Kasumi-1 (cell line): ENCODE measurements around the gene ZBBX.
A peak's percentile ranks its signal among the peaks of the same experiment; 100 is the strongest.
"Not testable (repeated sequence)": the region's sequence is repeated elsewhere in the genome, so short reads cannot be mapped to it uniquely, and the experiment has no call there.

ENCODE experiments used
- DNase-seq, 2 experiments: peaks; one replicate each; lab custom pipeline; 2025; lab: John Stamatoyannopoulos, UW

The ZBBX gene, protein sequence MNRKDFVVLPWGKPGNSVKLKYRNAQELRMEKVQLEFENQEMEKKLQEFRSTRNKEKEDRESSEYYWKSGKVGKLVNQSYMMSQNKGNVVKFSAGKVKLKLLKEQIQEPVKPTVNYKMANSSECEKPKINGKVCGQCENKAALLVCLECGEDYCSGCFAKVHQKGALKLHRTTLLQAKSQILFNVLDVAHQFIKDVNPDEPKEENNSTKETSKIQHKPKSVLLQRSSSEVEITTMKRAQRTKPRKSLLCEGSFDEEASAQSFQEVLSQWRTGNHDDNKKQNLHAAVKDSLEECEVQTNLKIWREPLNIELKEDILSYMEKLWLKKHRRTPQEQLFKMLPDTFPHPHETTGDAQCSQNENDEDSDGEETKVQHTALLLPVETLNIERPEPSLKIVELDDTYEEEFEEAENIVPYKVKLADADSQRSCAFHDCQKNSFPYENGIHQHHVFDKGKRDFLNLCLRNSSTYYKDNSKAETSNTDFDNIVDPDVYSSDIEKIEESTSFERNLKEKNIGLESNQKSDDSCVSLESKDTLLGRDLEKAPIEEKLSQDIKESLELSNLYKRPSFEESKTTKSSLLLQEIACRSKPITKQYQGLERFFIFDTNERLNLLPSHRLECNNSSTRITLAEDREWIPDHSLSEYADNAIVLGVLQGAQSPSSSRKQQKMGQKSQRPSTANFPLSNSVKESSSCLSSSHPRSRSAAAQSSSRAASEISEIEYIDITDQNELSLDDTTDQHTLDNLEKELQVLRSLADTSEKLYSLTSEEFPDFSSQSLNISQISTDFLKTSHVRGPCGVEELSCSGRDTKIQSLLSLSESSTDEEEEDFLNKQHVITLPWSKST

DNA sequence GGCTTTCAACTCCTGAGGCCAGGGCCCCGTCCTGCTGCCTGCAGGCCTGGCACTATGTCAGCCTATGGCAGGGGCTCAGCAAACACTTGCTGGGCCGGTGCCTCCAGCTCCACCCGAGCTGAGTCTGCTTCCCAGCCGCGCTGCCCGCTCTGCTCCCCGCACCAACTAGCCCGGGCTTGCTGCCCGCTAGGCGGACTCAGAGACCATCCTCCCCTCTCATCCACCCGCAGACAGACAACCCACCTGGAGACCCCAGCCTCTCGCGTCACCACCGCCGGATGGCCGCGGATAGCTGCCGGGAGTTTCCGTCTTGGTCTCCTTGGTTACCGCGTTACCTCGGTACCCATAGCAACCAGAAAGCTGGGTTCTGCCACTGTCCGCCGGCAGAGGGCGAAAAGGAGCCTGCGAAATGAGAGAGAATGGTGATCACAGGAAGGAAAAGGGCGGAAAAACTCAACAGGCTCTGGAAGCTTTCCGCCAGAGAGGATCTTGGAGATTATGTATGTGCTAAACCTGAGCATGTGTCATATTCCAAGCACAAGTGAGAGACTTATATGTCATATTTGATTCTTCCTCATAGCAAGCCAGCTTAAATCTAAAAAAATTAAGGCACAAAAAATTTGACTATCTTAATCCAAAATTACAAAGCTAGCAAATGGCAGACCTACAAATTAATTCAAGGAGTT lies at the start of gene ZBBX:
Gene ZBBX, minus strand, starts transcription at position 294 of the 686 bp plus-strand sequence. CDS start 7,396 bp downstream, outside the sequence.
- peak; percentile 55 to 61 for DNase-seq

DNA sequence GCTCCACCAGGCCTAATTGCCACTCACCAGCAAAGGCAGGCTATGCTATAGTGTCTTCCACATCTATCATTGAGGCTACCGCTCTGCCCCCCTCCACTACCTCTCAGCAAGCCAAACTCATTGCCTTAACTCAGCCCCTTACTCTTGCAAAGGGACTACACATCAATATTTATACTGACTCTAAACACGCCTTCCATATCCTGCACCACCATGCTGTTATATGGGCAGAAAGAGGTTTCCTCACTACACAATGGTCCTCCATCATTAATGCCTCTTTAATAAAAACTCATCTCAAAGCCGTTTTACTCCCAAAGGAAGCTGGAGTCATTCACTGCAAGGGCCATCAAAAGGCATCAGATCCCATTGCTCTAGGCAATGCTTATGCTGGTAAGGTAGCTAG lies 46.9 kb upstream of the ZBBX start:
- not testable (repeated sequence) for DNase-seq

DNA sequence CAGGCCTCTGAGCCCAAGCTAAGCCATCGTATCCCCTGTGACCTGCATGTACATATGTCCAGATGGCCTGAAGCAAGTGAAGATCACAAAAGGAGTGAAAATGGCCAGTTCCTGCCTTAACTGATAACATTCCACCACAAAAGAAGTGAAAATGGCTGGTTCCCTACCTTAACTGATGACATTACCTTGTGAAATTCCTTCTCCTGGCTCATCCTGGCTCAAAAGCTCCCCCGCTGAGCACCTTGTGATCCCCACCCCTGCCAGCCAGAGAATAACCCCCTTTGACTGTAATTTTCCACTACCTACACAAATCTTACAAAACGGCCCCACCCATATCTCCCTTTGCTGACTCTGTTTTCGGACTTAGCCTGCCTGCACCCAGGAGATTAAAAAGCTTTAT lies 42.3 kb upstream of the ZBBX start:
- DNase-seq, result not testable (repeated sequence)

DNA sequence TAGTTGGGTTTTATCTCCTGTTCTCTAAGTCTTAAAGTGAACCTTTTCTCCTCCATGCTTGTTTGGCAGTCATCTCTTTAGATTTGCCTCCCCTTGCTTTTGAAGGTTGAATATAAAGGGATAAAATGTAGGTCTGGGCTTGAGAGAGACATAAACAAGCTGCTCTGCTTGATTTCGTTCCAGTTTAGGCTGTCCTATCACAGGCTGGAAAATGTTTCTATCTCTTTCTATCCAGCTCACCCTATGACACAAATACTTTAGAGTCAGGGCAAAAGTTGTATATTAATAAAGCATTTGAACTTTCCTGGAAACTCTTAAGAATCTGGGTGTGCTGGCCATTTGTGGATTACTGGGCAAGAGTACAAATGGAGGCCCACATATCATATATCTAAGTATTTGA lies 29.5 kb upstream of the ZBBX start:
- no peak for DNase-seq

DNA sequence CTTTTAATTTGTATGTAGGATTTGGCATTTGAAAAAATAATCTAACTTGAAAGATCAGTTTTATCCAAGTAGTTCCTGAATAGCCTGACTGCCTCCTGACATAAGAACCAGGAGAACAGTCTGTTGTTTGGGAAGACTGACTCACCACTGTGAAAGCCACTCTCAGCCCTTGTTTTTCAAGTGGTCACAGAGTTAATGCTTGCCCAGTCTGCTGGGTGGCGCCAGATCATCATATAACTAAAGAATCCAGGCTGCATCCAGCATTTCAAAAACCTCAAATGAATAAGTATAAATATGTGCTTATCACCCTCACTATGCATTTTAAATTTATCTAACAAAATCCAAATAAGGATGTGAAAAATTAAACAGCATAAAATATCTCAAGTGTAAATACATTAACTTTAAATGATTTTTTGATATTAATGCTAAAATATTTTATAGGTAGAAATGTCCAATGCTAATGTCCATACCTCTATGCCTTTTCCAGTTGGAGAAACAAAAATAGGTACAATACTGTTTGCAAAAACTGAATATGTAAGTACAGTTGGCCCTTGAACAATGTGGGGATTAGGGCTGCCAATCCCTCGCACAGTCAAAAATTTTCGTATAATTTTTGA lies 26.9 kb upstream of the ZBBX start:
- DNase-seq, result peak; percentile 78 to 79

DNA sequence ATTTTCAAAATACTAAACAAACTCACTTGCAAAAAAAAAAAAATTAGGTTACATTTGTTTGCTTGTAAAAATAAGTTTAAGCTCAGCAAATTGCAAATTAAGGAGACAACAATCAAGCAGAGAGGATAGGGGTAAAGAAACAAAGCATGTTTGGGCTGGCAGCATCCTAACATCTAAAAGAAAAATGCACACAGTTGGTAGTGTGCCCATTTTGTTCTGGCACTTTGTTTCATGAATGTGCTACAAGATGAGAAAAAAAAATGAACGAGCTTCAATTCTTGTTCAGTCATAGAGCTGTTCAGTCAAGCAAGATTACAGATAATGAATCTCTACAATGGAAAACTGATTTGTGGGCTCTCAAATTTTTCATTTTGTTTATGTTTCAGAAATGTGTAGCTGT lies 17.7 kb upstream of the ZBBX start:
- DNase-seq, result no peak

DNA sequence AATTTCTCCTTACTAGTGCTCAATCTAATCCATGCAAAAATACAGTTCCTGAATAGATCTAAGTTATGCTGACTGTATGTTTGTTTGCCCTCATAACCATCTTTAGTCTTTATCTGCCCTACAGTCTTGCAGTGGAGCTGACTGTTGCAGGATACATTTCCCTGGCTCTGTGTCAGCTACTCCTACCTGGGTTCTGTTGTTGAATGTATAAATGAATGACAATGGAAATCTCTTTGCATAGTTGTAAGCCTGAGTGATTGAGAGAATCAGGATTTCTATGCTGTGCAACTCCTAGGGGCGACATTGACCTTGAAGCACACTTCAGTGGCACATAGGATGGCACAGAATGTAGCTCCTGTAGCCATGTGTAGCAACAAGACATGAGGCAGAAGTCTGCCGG lies 16.0 kb upstream of the ZBBX start:
- no peak for DNase-seq

DNA sequence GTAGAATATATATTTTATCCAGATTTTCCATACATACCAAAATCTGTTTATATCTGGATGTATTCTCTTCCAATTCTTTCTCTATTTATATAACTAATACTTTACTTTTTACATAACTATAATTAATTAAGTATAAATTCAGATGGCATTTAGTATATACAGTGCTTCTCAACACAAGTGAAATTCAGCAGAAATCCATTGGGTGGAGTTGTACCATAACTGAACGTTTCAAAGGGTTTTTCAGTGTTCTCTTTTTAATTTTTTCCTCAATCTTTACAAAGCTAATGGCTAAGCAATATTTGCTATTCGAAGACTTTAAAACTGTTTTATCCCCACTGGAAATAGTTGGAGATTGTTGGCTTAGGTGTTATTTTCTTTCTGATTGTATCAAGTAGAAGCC lies 13.9 kb upstream of the ZBBX start:
- DNase-seq, result peak; percentile 37 to 53

DNA sequence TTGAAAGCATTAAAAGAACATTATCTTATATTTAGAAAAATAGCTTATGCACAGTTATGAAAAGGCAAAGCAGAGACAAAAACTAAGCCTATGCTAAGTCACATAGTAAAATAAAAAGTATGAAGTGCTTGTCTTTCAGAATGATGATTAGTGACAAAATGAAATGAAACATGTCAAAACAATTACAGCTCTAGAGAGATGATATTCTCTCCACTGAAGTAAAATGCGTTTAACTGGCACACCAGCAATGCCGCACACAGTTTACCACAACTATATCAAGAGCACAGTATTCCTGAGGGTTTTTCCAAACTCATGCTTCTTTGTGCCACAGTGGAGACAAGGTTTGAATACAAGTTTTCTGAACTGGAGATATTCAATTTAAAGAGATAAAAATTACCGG lies 2.1 kb upstream of the ZBBX start:
- no peak for DNase-seq

DNA sequence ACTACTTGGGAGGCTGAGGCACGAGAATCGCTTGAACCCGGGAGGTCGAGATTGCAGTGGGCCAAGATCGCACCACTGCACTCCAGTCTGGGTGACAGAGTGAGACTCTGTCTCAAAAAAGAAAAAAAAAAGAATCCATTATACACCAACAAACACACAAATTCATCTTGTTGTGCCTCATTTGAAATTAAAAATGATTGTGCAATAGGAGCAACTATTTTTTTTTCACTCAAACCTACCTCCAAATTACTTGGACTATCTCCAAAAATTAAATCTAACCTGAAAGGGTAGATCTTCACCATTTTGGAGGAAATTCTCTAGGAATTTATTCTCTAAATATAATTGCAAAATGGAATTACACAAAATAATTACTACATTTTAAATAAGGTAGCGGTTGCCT lies 4.6 kb downstream of the ZBBX start:
- DNase-seq, result no peak

DNA sequence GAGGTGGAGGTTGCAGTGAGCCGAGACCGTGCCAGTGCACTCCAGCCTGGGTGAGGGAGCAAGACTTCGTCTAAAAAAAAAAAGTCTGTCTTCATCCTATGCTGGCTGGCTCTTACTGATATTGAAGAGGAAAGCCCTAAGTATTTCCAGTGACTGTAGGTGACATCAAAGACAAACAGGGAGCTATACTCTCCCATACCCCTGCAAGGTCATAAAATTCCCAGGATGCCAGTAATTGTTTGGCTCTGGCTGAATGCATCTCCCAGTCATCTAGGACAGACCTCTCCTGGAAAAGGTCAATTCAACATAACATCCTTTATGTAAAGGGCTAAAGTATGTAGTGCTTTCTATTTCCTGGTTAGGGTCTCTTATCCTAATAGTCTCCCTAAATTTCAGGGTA lies 8.0 kb downstream of the ZBBX start:
- DNase-seq, result no peak

DNA sequence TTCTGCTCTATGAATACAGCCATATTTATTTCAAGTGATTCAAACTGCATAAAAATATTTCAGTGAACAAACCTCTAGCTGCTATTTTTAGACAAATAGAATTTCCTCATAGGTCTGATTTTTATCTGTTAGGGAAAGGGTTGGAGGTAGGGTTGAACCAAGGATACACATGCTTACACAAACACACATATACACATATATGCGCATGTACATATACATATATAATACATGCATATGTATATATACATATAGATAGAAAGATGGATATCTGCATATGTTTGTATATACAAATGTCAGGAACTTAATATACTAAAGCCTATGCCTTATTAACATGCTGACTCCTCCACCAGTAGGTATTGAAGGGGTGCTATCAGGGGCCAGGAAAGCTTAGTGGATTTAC lies 18.1 kb downstream of the ZBBX start:
- DNase-seq, result no peak

DNA sequence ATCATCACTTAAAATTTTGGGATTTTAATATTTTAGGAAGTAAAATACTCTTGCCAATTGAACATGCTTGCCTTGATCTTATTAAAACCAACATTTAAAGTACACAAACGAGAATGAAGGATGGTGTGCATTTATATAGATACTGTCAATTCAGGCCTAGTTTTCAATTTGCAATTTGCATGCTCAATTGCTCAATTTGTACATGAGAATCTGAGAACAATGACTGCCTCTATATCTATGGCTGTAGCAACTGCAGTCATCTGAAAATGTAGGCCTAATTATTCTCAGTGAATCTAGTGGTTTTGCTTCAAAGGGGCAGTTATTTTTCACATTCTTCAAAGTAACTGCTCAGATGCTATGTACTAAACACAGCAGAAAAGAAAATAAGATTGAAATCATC lies 18.8 kb downstream of the ZBBX start:
- no peak for DNase-seq

DNA sequence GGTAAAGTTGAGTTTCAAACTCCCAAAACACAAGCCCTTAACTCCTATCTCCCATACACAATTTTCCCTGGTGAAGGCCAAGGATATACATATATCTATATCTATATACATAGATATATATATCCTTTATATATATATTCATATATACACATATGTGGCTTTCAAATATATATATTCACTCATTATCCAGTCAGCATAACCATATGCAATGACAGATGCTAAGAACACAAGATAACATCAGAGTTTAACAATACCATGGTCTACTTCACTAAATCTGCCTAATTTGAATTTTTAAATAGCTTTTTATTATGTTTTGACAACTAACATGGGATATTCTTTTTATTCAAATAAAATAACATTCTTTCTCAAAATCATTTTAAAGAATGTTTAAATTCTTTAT lies 24.7 kb downstream of the ZBBX start:
- no peak for DNase-seq

DNA sequence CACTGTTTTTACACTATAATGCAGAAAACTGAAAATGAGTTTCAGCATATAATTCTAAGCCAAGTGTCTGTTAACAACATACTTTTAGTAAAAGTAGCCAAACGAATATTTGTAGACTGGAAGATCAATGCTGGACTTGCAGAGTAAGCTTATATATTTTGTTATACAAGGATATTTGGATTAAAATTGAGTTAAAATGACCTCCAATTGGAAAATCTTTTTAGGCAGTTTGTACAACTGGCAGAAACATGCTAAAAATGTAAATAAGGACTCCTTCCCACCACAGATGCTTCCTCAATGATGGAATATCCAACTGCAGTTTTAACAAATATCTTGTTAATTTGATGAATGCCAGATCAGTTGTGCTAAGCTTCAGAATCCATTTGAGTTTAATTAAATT lies 25.3 kb downstream of the ZBBX start:
- DNase-seq, result no peak

DNA sequence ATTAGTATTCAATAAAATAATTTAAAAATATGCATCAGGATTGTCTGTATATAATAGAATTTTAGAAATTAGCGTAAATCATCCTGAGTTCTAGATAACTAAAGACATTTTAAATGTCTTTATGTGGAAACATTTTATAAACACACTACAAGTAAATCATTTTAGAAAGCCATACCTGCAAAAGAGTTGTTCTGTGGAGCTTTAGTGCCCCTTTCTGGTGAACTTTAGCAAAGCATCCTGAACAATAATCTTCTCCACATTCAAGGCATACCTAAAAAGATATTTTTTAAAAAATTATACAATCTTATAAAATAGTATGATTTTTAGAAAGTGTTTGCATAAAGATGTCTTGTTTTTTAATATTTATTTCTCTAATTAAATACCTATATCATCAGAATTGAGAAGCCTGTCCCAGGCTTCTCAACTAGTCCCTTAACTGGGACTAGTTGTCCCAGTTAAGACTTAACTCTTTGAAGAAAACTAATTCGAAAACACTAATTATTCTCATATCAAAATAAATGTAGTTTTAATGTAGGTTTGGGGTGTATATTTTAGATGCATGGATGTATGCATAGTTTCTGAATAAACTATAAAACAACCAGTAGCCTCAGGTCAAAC lies 29.7 kb downstream of the ZBBX start:
- DNase-seq, result peak; percentile 64 to 70

DNA sequence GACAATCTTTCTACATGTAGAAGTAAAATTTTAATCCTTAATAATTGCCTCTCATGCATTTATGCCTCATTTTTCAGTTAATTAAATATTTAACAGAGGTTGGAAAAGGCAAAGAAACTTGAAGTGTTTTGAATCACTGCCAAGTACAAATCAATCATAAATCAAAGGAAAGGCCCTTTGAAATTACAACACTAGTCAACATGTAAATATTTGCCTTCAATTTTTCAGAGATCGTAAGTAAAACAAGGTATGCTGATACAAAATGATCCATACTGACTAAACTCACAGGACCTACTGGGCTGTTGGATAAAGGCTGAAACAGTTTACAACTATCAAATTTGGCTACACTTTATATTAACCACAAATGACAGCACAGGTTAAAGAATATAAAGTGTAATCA lies 33.9 kb downstream of the ZBBX start:
- DNase-seq, result no peak

DNA sequence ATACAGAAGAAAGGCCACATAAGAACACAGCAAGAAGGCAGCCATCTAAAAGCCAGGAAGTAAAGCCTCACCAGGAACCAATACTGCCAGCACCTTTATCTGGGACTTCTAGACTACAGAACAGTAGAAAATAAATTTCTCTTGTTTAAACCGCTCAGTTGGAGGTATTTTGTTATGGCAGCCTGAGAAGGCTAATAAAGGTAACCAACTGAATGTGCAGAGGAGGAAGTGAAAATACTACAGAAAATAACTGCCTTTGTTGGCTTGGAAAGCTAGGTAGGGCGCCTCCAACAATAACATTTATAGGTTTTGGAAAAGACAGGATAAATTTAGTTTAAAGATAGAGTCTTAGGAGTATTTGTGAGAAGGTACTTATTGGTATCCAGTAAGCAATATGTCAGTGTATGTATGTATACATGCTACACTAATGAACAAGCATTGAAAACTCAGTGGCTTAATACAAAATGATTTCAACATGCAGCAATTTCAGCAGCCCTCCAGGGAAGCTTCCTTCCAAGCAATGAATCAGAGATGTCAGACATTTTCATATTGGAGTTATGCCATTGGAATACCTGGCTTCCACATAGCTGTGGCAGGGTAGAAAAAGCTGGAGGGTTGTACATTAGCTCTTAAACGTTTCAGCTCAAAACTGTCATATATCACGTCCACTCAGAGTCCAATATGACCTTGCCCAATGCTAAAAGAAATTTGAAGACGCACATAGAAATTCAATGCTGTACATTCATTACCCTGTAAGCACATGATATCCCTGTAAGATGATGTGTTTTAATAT lies 48.9 kb downstream of the ZBBX start:
- no peak for DNase-seq

DNA sequence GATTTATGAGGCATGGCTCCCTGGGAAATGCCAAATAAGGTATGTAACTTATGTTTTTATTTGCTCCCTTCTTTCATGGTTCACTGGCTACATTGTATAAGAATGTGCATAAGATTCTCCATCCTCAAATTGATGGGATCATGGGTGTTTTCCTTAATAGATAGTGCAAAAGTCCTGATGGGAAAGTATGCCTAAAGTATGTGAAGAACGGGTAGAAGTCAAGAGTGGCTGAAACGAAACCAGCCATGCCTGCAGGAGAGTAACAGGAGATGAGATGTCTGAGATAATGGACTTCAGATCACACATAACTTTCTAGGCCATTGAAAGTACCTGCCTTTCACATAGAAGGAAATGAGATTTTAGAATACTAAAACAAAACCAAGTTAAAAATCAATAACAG lies 56.5 kb downstream of the ZBBX start:
- no peak for DNase-seq

DNA sequence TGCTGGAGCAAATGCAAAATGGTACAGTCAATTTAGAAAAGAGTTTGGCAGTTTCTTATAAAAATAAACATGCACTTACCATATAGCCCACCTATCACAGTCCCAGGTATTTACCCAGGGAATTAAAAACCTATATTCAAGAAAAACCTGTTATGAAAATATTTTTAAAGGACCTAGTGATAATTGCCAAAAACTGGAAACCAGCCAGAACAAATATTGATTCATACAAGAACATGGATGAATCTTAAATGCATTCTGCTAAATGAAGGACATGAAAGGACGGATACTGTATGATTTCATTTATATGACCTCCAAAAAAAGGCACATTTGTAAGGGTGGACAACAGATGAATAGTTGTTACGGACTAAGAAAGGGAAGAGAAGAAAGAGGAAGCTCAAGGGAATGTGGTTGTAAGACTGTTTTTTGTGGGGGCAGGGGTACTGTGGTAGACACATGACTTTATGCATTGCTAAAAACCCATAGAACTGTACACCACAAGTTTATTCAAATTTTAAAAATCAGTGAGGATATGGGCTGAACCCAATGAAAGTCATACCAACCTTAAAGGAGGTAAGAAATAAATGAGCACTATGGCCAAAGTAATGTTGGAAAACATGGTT lies 61.0 kb downstream of the ZBBX start:
- DNase-seq, result peak; percentile 77 to 80
